HCT116 (cell line): ENCODE results near the gene STIM2. TPM values are rescaled to one million over a fixed set of nuclear protein-coding genes. Genes with fewer than 3 reads are reported as not detected.

Experiments
- ATAC-seq: fragments of 200-7000 bp; cut with Tn5 transposase; 2 replicates; pipeline ENCODE4 v1.9.1; 2020; ENCODE audit warnings: mild to moderate bottlenecking, moderate library complexity
- BruUV-seq: library from RNA; stranded (reverse); fragments of 400-500 nt; replicated peaks from 2 replicates; lab custom pipeline; 2021; lab: Mats Ljungman, UMichigan
- CTCF ChIA-PET: fragments of 300-600 bp; sonication (Branson Sonifier 250); formaldehyde crosslinking; loops from one replicate; lab custom pipeline; 2021; ENCODE audit warnings: antibody characterized with exemption; lab: Charles Lee
- POLR2A ChIA-PET: fragments of 300-600, 350-600 bp; sonication (Branson Sonifier 250); formaldehyde crosslinking; loops from one replicate; lab custom pipeline; 2021; ENCODE audit warnings: antibody characterized with exemption; lab: Charles Lee
- RAD21 ChIA-PET, 2 experiments: fragments of 300-600 bp; sonication (Branson Sonifier 250); formaldehyde crosslinking; loops; one replicate each; lab custom pipeline; 2023; ENCODE audit warnings: low total read pairs in 2 of 2; ENCODE audit not compliant: uncharacterized antibody in 2 of 2, unreplicated experiment in 2 of 2, low non-redundant PET in 1 of 2; lab: Charles Lee
- DNase-seq: peaks from one replicate; pipeline ENCODE4 v3.0.0-alpha.2; 2010; ENCODE audit warnings: low read depth, low spot score
- H2AFZ ChIP-seq: fragments of 200-600 bp; shearing (Covaris generic), sonication (generic); 2 replicates; pipeline ENCODE4 v1.6.1; 2017; ENCODE audit warnings: low read depth, mixed run types, mixed read lengths, antibody characterized with exemption, low read length; ENCODE audit not compliant: poor library complexity, severe bottlenecking
- H3K27ac ChIP-seq: 2 replicates; pipeline ENCODE4 v1.5.1; 2012; ENCODE audit warnings: low read depth, low read length
- H3K27me3 ChIP-seq: fragments of 200-600 bp; sonication (generic); 2 replicates; pipeline ENCODE4 v1.6.1; 2016; ENCODE audit warnings: mixed run types, low read length, mixed read lengths; ENCODE audit not compliant: insufficient read depth
- H3K36me3 ChIP-seq, 2 experiments: fragments of 200-500 bp in 1 of 2; fragments of 200-600 bp in 1 of 2; sonication (Bioruptor generic) in 1 of 2; sonication (generic) in 1 of 2; 2 replicates each; pipeline versions ENCODE4 v1.5.1 to v1.6.1; 2014 to 2016; ENCODE audit warnings: low read length in 2 of 2, inconsistent platforms in 1 of 2, mixed read lengths in 1 of 2, mixed run types in 1 of 2; ENCODE audit not compliant: insufficient read depth in 2 of 2, control insufficient read depth in 1 of 2
- H3K4me1 ChIP-seq, 2 experiments: fragments of 200-600 bp in 1 of 2; sonication (generic) in 1 of 2; 2 replicates each; pipeline versions ENCODE4 v1.5.1 to v1.6.1; 2012 to 2017; ENCODE audit warnings: low read length in 2 of 2, inconsistent platforms in 1 of 2, mild to moderate bottlenecking in 1 of 2, mixed read lengths in 1 of 2, mixed run types in 1 of 2, moderate library complexity in 1 of 2; ENCODE audit not compliant: insufficient read depth in 2 of 2, control insufficient read depth in 1 of 2
- H3K4me2 ChIP-seq: fragments of 200-600 bp; sonication (generic); 2 replicates; pipeline ENCODE4 v1.6.1; 2017; ENCODE audit warnings: mixed run types, low read length, mixed read lengths
- H3K4me3 ChIP-seq, 2 experiments: fragments of 200-600 bp in 1 of 2; sonication (generic) in 1 of 2; replicated peaks in 1 of 2; 2 replicates each; pipeline ENCODE4 v1.5.1; 2011 to 2016; ENCODE audit warnings: low read length in 2 of 2, control low read depth in 1 of 2, low read depth in 1 of 2, mild to moderate bottlenecking in 1 of 2, mixed read lengths in 1 of 2, mixed run types in 1 of 2
- H3K79me2 ChIP-seq: fragments of 200-600 bp; sonication (generic); 2 replicates; pipeline ENCODE4 v1.6.1; 2017; ENCODE audit warnings: mild to moderate bottlenecking, mixed run types, low read length, moderate library complexity, mixed read lengths; ENCODE audit not compliant: insufficient read depth
- H3K9ac ChIP-seq: fragments of 200-600 bp; sonication (generic); 2 replicates; pipeline ENCODE4 v1.6.1; 2016; ENCODE audit warnings: low read length, mixed read lengths
- H3K9me2 ChIP-seq: fragments of 200-600 bp; sonication (generic), shearing (Covaris generic); 2 replicates; pipeline ENCODE4 v1.6.1; 2017; ENCODE audit warnings: mixed run types, mild to moderate bottlenecking, moderate library complexity; ENCODE audit not compliant: insufficient read depth
- H3K9me3 ChIP-seq, 2 experiments: fragments of 200-500 bp in 1 of 2; fragments of 200-600 bp in 1 of 2; sonication (Bioruptor generic) in 1 of 2; sonication (generic) in 1 of 2; 2 replicates each; pipeline ENCODE4 v1.6.1; 2014 to 2017; ENCODE audit warnings: low read length in 2 of 2, mixed read lengths in 2 of 2, inconsistent platforms in 1 of 2, low read depth in 1 of 2, mild to moderate bottlenecking in 1 of 2, mixed run types in 1 of 2, moderate library complexity in 1 of 2; ENCODE audit not compliant: control insufficient read depth in 1 of 2, insufficient read depth in 1 of 2
- H4K20me1 ChIP-seq: fragments of 200-600 bp; sonication (generic), shearing (Covaris generic); 2 replicates; pipeline ENCODE4 v1.6.1; 2017; ENCODE audit warnings: mixed run types, mild to moderate bottlenecking, moderate library complexity; ENCODE audit not compliant: insufficient read depth
- ATF3 ChIP-seq: IDR thresholded peaks from 2 replicates; pipeline ENCODE4 v1.6.1; 2012
- CBX3 ChIP-seq: IDR thresholded peaks from 2 replicates; pipeline ENCODE4 v1.6.1; 2012; ENCODE audit warnings: low read depth
- CEBPB ChIP-seq: IDR thresholded peaks from 2 replicates; pipeline ENCODE4 v1.6.1; 2012; ENCODE audit warnings: low read depth
- EGR1 ChIP-seq: IDR thresholded peaks from 2 replicates; pipeline ENCODE4 v1.6.1; 2012; ENCODE audit warnings: low read depth
- ELF1 ChIP-seq: IDR thresholded peaks from 2 replicates; pipeline ENCODE4 v1.6.1; 2012; ENCODE audit warnings: low read depth, borderline replicate concordance
- EZH2 ChIP-seq: fragments of 200-600 bp; sonication (generic); IDR thresholded peaks from 2 replicates; pipeline ENCODE4 v1.6.1; 2017; ENCODE audit warnings: antibody characterized with exemption, mixed run types
- EZH2phosphoT487 ChIP-seq: fragments of 200-600 bp; IDR thresholded peaks from 2 replicates; pipeline ENCODE4 v1.6.1; 2018; ENCODE audit warnings: antibody characterized with exemption, borderline replicate concordance
- FOSL1 ChIP-seq: IDR thresholded peaks from 2 replicates; pipeline ENCODE4 v1.6.1; 2012; ENCODE audit warnings: low read depth
- JUND ChIP-seq: IDR thresholded peaks from 2 replicates; pipeline ENCODE4 v1.6.1; 2012
- POLR2A ChIP-seq: IDR thresholded peaks from 2 replicates; pipeline ENCODE4 v1.7.0; 2011; ENCODE audit warnings: borderline replicate concordance; ENCODE audit not compliant: insufficient read depth, insufficient read length; ENCODE audit errors: extremely low read depth
- POLR2AphosphoS5 ChIP-seq: IDR thresholded peaks from 2 replicates; pipeline ENCODE4 v1.6.1; 2011; ENCODE audit warnings: mild to moderate bottlenecking, low read depth, low read length, moderate library complexity
- RAD21 ChIP-seq: IDR thresholded peaks from 2 replicates; pipeline ENCODE4 v1.6.1; 2012; ENCODE audit warnings: low read depth, mild to moderate bottlenecking
- REST ChIP-seq: IDR thresholded peaks from 2 replicates; pipeline ENCODE4 v1.6.1; 2012; ENCODE audit warnings: low read depth
- SIN3A ChIP-seq: IDR thresholded peaks from 2 replicates; pipeline ENCODE4 v1.6.1; 2012; ENCODE audit warnings: low read depth
- SP1 ChIP-seq: IDR thresholded peaks from 2 replicates; pipeline ENCODE4 v1.6.1; 2012; ENCODE audit warnings: low read depth
- SRF ChIP-seq: IDR thresholded peaks from 2 replicates; pipeline ENCODE4 v1.6.1; 2012; ENCODE audit warnings: low read depth
- TCF7L2 ChIP-seq: IDR thresholded peaks from 2 replicates; pipeline ENCODE4 v1.7.0; 2011; ENCODE audit warnings: borderline replicate concordance, inconsistent platforms; ENCODE audit not compliant: insufficient read depth, insufficient read length; ENCODE audit errors: extremely low read depth
- YY1 ChIP-seq: IDR thresholded peaks from 2 replicates; pipeline ENCODE4 v1.6.1; 2011; ENCODE audit warnings: low read length, low read depth, moderate library complexity, mild to moderate bottlenecking; ENCODE audit not compliant: insufficient replicate concordance; ENCODE audit errors: extremely low read depth
- ZFX ChIP-seq: fragments of 450-650 bp; IDR thresholded peaks from 2 replicates; pipeline ENCODE4 v1.6.1; 2017
- intact Hi-C: fragments of 100-400 bp; cut with micrococcal nuclease; formaldehyde crosslinking; loops from 2 replicates; pipeline ENCODE4 v1.10.0; 2022
- total RNA-seq: library from RNA; stranded (reverse); gene quantifications from one replicate; pipeline ENCODE4 v1.2.1, GENCODE V29; 2021; ENCODE audit not compliant: unreplicated experiment
- TF ChIP-seq, protein P1 (sequence below): IDR thresholded peaks from 2 replicates; pipeline ENCODE4 v1.6.1; 2011; ENCODE audit warnings: mild to moderate bottlenecking, low read length, moderate library complexity; ENCODE audit not compliant: insufficient replicate concordance; ENCODE audit errors: extremely low read depth

STIM2 gene
- total RNA-seq, 1 experiment from 2014 or later = 65.9 TPM

DNA sequence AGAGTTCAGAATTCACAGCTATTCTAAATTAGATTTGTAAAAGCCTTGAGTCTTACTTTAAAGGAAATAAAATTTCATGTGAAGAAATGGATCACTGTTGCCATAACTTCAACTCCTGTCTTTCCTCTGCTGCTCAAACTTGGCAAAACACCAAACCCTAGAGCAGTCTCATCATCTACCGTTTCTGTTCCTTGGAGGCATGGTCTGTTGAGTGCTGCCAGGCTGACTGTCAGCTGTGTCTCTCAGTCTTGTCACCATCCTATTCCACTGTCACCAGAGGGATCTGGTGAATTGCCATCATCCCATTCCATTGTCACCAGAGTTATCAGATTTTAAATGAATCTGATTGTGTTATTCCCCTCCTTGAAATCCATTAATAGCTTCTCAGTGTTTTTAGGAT lies 55.6 kb downstream of the STIM2 start:
- no peaks in the 10 kb centered on the region for H3K4me1 ChIP-seq
- H3K9ac ChIP-seq = no peak overlapping the region
- intact Hi-C loops = no loop called here
- H2AFZ ChIP-seq = no peak overlapping the region
- H3K4me2 ChIP-seq = no peak overlapping the region
- ATAC-seq (no peak), DNase-seq (no peak)
- CTCF ChIA-PET = no interaction called here
- no peaks in the 10 kb centered on the region for H3K9me3 ChIP-seq
- no TSS peak for BruUV-seq
- H4K20me1 ChIP-seq = 0 out of 2 replicates have a peak, but pooled peaks cover 4% of the 10 kb centered on the region
- no peak overlapping the region for H3K27ac ChIP-seq
- no peak for TF ChIP-seq EZH2phosphoT487
- TF ChIP-seq JUND = no peak
- no peak for TF ChIP-seq POLR2AphosphoS5
- TF ChIP-seq YY1 = no peak
- TF ChIP-seq ATF3 = no peak
- TF ChIP-seq EGR1 = no peak
- TF ChIP-seq SRF = no peak
- no peak for TF ChIP-seq CEBPB
- TF ChIP-seq POLR2A = no peak
- TF ChIP-seq EZH2 = no peak
- TF ChIP-seq, protein P1, sequence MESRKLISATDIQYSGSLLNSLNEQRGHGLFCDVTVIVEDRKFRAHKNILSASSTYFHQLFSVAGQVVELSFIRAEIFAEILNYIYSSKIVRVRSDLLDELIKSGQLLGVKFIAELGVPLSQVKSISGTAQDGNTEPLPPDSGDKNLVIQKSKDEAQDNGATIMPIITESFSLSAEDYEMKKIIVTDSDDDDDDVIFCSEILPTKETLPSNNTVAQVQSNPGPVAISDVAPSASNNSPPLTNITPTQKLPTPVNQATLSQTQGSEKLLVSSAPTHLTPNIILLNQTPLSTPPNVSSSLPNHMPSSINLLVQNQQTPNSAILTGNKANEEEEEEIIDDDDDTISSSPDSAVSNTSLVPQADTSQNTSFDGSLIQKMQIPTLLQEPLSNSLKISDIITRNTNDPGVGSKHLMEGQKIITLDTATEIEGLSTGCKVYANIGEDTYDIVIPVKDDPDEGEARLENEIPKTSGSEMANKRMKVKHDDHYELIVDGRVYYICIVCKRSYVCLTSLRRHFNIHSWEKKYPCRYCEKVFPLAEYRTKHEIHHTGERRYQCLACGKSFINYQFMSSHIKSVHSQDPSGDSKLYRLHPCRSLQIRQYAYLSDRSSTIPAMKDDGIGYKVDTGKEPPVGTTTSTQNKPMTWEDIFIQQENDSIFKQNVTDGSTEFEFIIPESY = no peak
- no peak for TF ChIP-seq REST
- no peak for TF ChIP-seq SP1
- no peak for TF ChIP-seq SIN3A
- no peak for TF ChIP-seq FOSL1
- TF ChIP-seq CBX3 = no peak
- TF ChIP-seq TCF7L2 = no peak
- no peak for TF ChIP-seq RAD21
- no peak for TF ChIP-seq ZFX
- TF ChIP-seq ELF1 = no peak
- no peaks in the 10 kb centered on the region for H3K9me2 ChIP-seq
- H3K79me2 ChIP-seq = peaks cover 7% of the 10 kb centered on the region
- RAD21 ChIA-PET = no interaction called here
- no peaks in the 10 kb centered on the region for H3K27me3 ChIP-seq
- no peak overlapping the region for H3K4me3 ChIP-seq
- POLR2A ChIA-PET = no interaction called here
- peaks cover 2 to 9% of the 10 kb centered on the region in 2 experiments; a peak in 1 of 4 replicates for H3K36me3 ChIP-seq
